ENCODE measurements around the gene PRDM16. TPM values are rescaled to one million over a fixed set of nuclear protein-coding genes. Genes with fewer than 3 reads are reported as not detected.

PRDM16 gene
- total RNA-seq, 1 experiment from 2014 or later: 0.17 TPM

- H2BK20ac ChIP-seq (ENCODE audit: low read depth, low read length, poor library complexity, severe bottlenecking): no peak overlapping the region
- H3K9me3 ChIP-seq (ENCODE audit: control insufficient read depth, low read depth, low read length): no peaks in the 10 kb centered on the region
- no peaks in the 10 kb centered on the region for H3K27me3 ChIP-seq (ENCODE audit: insufficient read depth, low read length)
- WGBS (ENCODE audit: extremely low coverage, insufficient read length, low lambda C conversion rate): no CpG with 5 or more reads among the region's 9 CpGs
- H4K8ac ChIP-seq (replicated peaks; ENCODE audit: insufficient read length, low read depth, low read length): no peak overlapping the region
- no peaks in the 10 kb centered on the region for H3K79me1 ChIP-seq (ENCODE audit: insufficient read depth, low read depth, low read length, poor library complexity, severe bottlenecking)
- no peak overlapping the region for H3K4ac ChIP-seq (ENCODE audit: low read depth, low read length)
- peaks cover 0 to 7% of the 10 kb centered on the region in 2 experiments; a peak in 4 of 5 replicates for H3K9me3 Mint-ChIP-seq
- H2BK12ac ChIP-seq (ENCODE audit: insufficient read length, low read depth, low read length): no peak overlapping the region
- H3K18ac ChIP-seq (ENCODE audit: insufficient read length, low read depth, low read length): no peak overlapping the region
- DNase-seq: no peak
- no peak overlapping the region for H2BK5ac ChIP-seq (ENCODE audit: insufficient read length, low read length)
- no peak overlapping the region for H3K23ac ChIP-seq (ENCODE audit: insufficient read length, low read depth, low read length)
- H3K4me3 Mint-ChIP-seq: no peak overlapping the region
- H3K27ac Mint-ChIP-seq: no peak overlapping the region
- no peaks in the 10 kb centered on the region for H3K79me2 ChIP-seq (ENCODE audit: insufficient read depth, low read length)
- no peak overlapping the region for H3K4me2 ChIP-seq (ENCODE audit: insufficient read depth, insufficient read length, low read length)
- no peaks in the 10 kb centered on the region for H3K36me3 Mint-ChIP-seq (ENCODE audit: insufficient read depth in 1 of 3, low read depth in 3 of 3)
- H3K27me3 Mint-ChIP-seq (ENCODE audit: low read depth): peaks cover 2% of the 10 kb centered on the region
- H2AFZ ChIP-seq (ENCODE audit: low read length): no peak overlapping the region
- no peak overlapping the region for H2BK15ac ChIP-seq (ENCODE audit: low read depth, low read length)
- H2BK120ac ChIP-seq (ENCODE audit: low read depth, low read length, poor library complexity, severe bottlenecking): no peak overlapping the region
- peaks cover 0 to 2% of the 10 kb centered on the region in 2 experiments; a peak in 1 of 4 replicates for H3K4me1 Mint-ChIP-seq
- H4K5ac ChIP-seq (ENCODE audit: insufficient read length, low read depth, low read length): no peak overlapping the region
- no peaks in the 10 kb centered on the region for H4K20me1 ChIP-seq (ENCODE audit: control insufficient read depth, insufficient read depth, insufficient read length)
- no peak overlapping the region for H2AK5ac ChIP-seq (ENCODE audit: insufficient read length, low read length)
- no peak overlapping the region for H3K56ac ChIP-seq (ENCODE audit: insufficient read length, low read depth, low read length)
- H4K91ac ChIP-seq (ENCODE audit: insufficient read length, low read depth, low read length): no peak overlapping the region
- H3K23me2 ChIP-seq (ENCODE audit: insufficient read length, low read depth, low read length, poor library complexity, severe bottlenecking): no peaks in the 10 kb centered on the region
- H3K9ac ChIP-seq (ENCODE audit: extremely low read depth, insufficient read length, low read length): no peak overlapping the region
- H3K14ac ChIP-seq (ENCODE audit: insufficient read depth, low read length): no peak overlapping the region; the same call in 1 of the 2 replicates
- no peak for TF ChIP-seq CTCF (conservative IDR thresholded peaks at IDR 0.05)
- H3T11ph ChIP-seq (ENCODE audit: low read length): no peak overlapping the region
- no peaks in the 10 kb centered on the region for H3K4me1 ChIP-seq (ENCODE audit: insufficient read depth, low read length)
- H3K27ac ChIP-seq (ENCODE audit: insufficient read length, low read depth, low read length): no peak overlapping the region
These were observed 202.9 kb downstream of the PRDM16 start for GRCh38 chr1:3271866-3272265.

Data from H9 (cell line).